K562 (cell line): ENCODE results near the gene MEF2B. TPM values are rescaled to one million over a fixed set of nuclear protein-coding genes. Genes with fewer than 3 reads are reported as not detected.

Source experiments
- ATAC-seq: fragments of 200-7000 bp; cut with Tn5 transposase; 3 replicates; pipeline ENCODE4 v1.9.1; 2020; ENCODE audit warnings: moderate library complexity
- BruUV-seq: library from RNA; stranded (reverse); fragments of 400-500 nt; replicated peaks from 2 replicates; lab custom pipeline; 2021; lab: Mats Ljungman, UMichigan
- CTCF ChIA-PET: fragments of 300-600 bp; formaldehyde crosslinking; extraction: SDS; loops from one replicate; lab custom pipeline; 2021; ENCODE audit warnings: low intra/inter-chr PET ratio; lab: Yijun Ruan, JAX
- POLR2A ChIA-PET: fragments of 300-600, 350-650 bp; sonication (Branson Sonifier 250); formaldehyde crosslinking; extraction: SDS; loops from one replicate; lab custom pipeline; 2021; ENCODE audit warnings: antibody characterized with exemption, inconsistent platforms; lab: Yijun Ruan, JAX
- DNase-seq, 4 experiments: peaks; one replicate each; pipeline versions ENCODE4 v3.0.0 to v3.0.0-alpha.2; 2011 to 2018; ENCODE audit warnings: low spot score in 3 of 4, mixed read lengths in 3 of 4; ENCODE audit errors: extremely low read depth in 1 of 4
- FAIRE-seq: peaks from 2 replicates; lab custom pipeline; 2011; peaks lifted over from hg19 to GRCh38; lab: Jason Lieb, UNC
- H2AFZ ChIP-seq: 2 replicates; pipeline ENCODE4 v1.6.0; 2011; ENCODE audit warnings: low read depth, low read length, control low read depth, inconsistent platforms
- H3K27ac ChIP-seq: fragments of 200-600 bp; 3 replicates; pipeline ENCODE4 v1.8.0; 2011; ENCODE audit warnings: low read depth, mild to moderate bottlenecking, control low read depth, inconsistent platforms, low read length, moderate library complexity, mixed read lengths; ENCODE audit errors: extremely low read depth
- H3K27me3 ChIP-seq, 2 experiments: fragments of 300-600 bp in 1 of 2; 2 replicates in 1 of 2; 3 replicates in 1 of 2; pipeline versions ENCODE4 v1.6.0 to v1.8.0; 2011; ENCODE audit warnings: inconsistent platforms in 2 of 2, low read length in 2 of 2, mild to moderate bottlenecking in 1 of 2, mixed read lengths in 1 of 2, moderate library complexity in 1 of 2; ENCODE audit not compliant: control insufficient read depth in 2 of 2, insufficient read depth in 2 of 2
- H3K36me3 ChIP-seq: fragments of 300-600 bp; 3 replicates; pipeline ENCODE4 v1.8.0; 2011; ENCODE audit warnings: mild to moderate bottlenecking, low read length, inconsistent platforms; ENCODE audit not compliant: control insufficient read depth, insufficient read depth
- H3K4me1 ChIP-seq, 2 experiments: fragments of 200-600 bp in 1 of 2; replicated peaks in 1 of 2; 2 replicates in 1 of 2; 3 replicates in 1 of 2; pipeline versions ENCODE4 v1.5.1 to v1.8.0; 2011; ENCODE audit warnings: inconsistent platforms in 2 of 2, low read length in 2 of 2, mild to moderate bottlenecking in 1 of 2, mixed read lengths in 1 of 2, moderate library complexity in 1 of 2; ENCODE audit not compliant: control insufficient read depth in 2 of 2, insufficient read depth in 2 of 2
- H3K4me2 ChIP-seq: 2 replicates; pipeline ENCODE4 v1.6.1; 2011; ENCODE audit warnings: low read length, control low read depth, inconsistent platforms, mixed read lengths; ENCODE audit not compliant: insufficient read depth
- H3K4me3 ChIP-seq: fragments of 200-600 bp; sonication (generic), shearing (Covaris generic); 2 replicates; pipeline ENCODE4 v1.5.1; 2016; ENCODE audit warnings: control low read depth, inconsistent platforms
- H3K79me2 ChIP-seq: fragments of 200-600 bp; 3 replicates; pipeline ENCODE4 v1.8.0; 2011; ENCODE audit warnings: low read length, inconsistent platforms; ENCODE audit not compliant: control insufficient read depth, insufficient read depth
- H3K9ac ChIP-seq, 2 experiments: 2 replicates each; pipeline versions ENCODE4 v1.6.0 to v1.6.1; 2011; ENCODE audit warnings: low read depth in 2 of 2, low read length in 2 of 2, control low read depth in 1 of 2, inconsistent platforms in 1 of 2, mild to moderate bottlenecking in 1 of 2, mixed read lengths in 1 of 2; ENCODE audit not compliant: insufficient read depth in 1 of 2
- H3K9me1 ChIP-seq: one replicate; pipeline ENCODE4 v1.6.0; 2011; ENCODE audit warnings: inconsistent platforms, mild to moderate bottlenecking, low read length, moderate library complexity; ENCODE audit not compliant: control insufficient read depth, insufficient read depth
- H3K9me3 ChIP-seq: replicated peaks from 2 replicates; pipeline ENCODE4 v1.5.1; 2011; ENCODE audit warnings: low read depth, low read length, inconsistent platforms; ENCODE audit not compliant: control insufficient read depth, insufficient read depth
- H4K20me1 ChIP-seq: replicated peaks from 2 replicates; pipeline ENCODE4 v1.6.1; 2011; ENCODE audit warnings: low read length, inconsistent platforms, mixed read lengths; ENCODE audit not compliant: control insufficient read depth, insufficient read depth
- JUN ChIP-seq, 2 experiments: sonication (generic) in 1 of 2; formaldehyde crosslinking in 1 of 2; IDR thresholded peaks; 2 replicates each; pipeline versions ENCODE4 v1.6.1 to v1.8.0; 2012 to 2022; ENCODE audit warnings: borderline replicate concordance in 2 of 2, mild to moderate bottlenecking in 2 of 2, improper control_type of control experiment in 1 of 2, low read depth in 1 of 2, low read length in 1 of 2, missing genetic modification reagents in 1 of 2
- PHF21A ChIP-seq: fragments of 450-650 bp; IDR thresholded peaks from 2 replicates; pipeline ENCODE4 v1.6.1; 2017; ENCODE audit warnings: low read depth, borderline replicate concordance
- RHOXF2B ChIP-seq: fragments of 250-450 bp; sonication (Bioruptor Pico); conservative IDR thresholded peaks from 2 replicates; pipeline ENCODE4 v1.5.1; 2021
- SAFB2 ChIP-seq: fragments of 200-400 bp; formaldehyde crosslinking; IDR thresholded peaks from 2 replicates; pipeline ENCODE4 v1.6.1; 2018; ENCODE audit warnings: borderline replicate concordance, low read length, low read depth, moderate library complexity; ENCODE audit not compliant: severe bottlenecking
- SMARCE1 ChIP-seq: fragments of 450-650 bp; IDR thresholded peaks from 2 replicates; pipeline ENCODE4 v1.7.1; 2016; ENCODE audit warnings: mild to moderate bottlenecking
- SPI1 ChIP-seq: IDR thresholded peaks from 2 replicates; pipeline ENCODE4 v1.6.1; 2011; ENCODE audit warnings: low read depth, low read length, control low read depth, borderline replicate concordance
- ZNF184 ChIP-seq: sonication (generic); formaldehyde crosslinking; IDR thresholded peaks from 2 replicates; pipeline ENCODE4 v1.5.0; 2020; ENCODE audit warnings: missing genetic modification reagents
- ZNF699 ChIP-seq: fragments of 250-450 bp; sonication (Bioruptor Pico); IDR thresholded peaks from 2 replicates; pipeline ENCODE4 v1.8.0; 2021; ENCODE audit warnings: mild to moderate bottlenecking, moderate library complexity; ENCODE audit not compliant: insufficient replicate concordance
- WGBS: fragments of 100-300 bp; shearing (Covaris generic); methylation state at CpG from one replicate; pipeline ENCODE4 v1.1.6; 2016; ENCODE audit warnings: low coverage, mixed read lengths; ENCODE audit not compliant: insufficient coverage; ENCODE audit errors: missing lambda C conversion rate; 5-methylcytosine and 5-hydroxymethylcytosine counted together
- in situ Hi-C: fragments of 300-500 bp; cut with MboI; formaldehyde crosslinking; loops from 4 replicates; pipeline ENCODE4 v1.15.0; 2018; ENCODE audit warnings: inconsistent platforms, mixed read lengths
- intact Hi-C: fragments of 100-400 bp; cut with micrococcal nuclease; formaldehyde crosslinking; loops from 2 replicates; pipeline ENCODE4 v1.14.2; 2022
- polyA plus RNA-seq, 8 experiments: library from polyadenylated mRNA; depleted of rRNA in 4 of 8; stranded (reverse) in 5 of 8; unstranded in 3 of 8; fragments of >200 nt; fragmentation: Nextera tagmentation in 2 of 8; fragmentation: Illumina TruSeq in 1 of 8; extraction: Ambion mirVana in 2 of 8; extraction: Trizol in 1 of 8; gene quantifications; 2 replicates each; pipeline versions ENCODE4 v1.2.1 to v1.2.3, GENCODE V29; 2011 to 2014; ENCODE audit warnings: inconsistent platforms in 1 of 8, missing spikeins in 1 of 8
- total RNA-seq, 7 experiments: library from RNA; depleted of rRNA in 6 of 7; stranded (reverse); fragments of >200 nt in 6 of 7; fragmentation: Illumina TruSeq in 2 of 7; extraction: Trizol in 2 of 7; gene quantifications; 2 replicates each; pipeline versions ENCODE4 v1.2.1 to v1.2.3, GENCODE V29; 2011 to 2021; ENCODE audit warnings: low replicate concordance in 1 of 7
- TF ChIP-seq, protein P1 (sequence below): fragments of 250-450 bp; sonication (Bioruptor Pico); IDR thresholded peaks from 2 replicates; pipeline ENCODE4 v1.8.0; 2022; ENCODE audit warnings: inconsistent platforms
- TF ChIP-seq, protein P2 (sequence below), 3 experiments: fragments of 200-800 bp in 1 of 3; fragments of 250-450 bp in 1 of 3; fragments of 450-650 bp in 1 of 3; sonication (Bioruptor Pico) in 1 of 3; sonication (Bioruptor generic) in 1 of 3; formaldehyde crosslinking in 1 of 3; IDR thresholded peaks; 2 replicates each; pipeline versions ENCODE4 v1.6.1 to v1.8.0; 2016 to 2022; ENCODE audit warnings: mild to moderate bottlenecking in 2 of 3, missing genetic modification characterization in 2 of 3, missing compliant biosample characterization in 1 of 3, moderate library complexity in 1 of 3
- TF ChIP-seq, protein P3 (sequence below): fragments of 450-650 bp; formaldehyde crosslinking; IDR thresholded peaks from 2 replicates; pipeline ENCODE4 v1.4.0; 2020; ENCODE audit warnings: mild to moderate bottlenecking, moderate library complexity

The MEF2B gene
- total and polyA plus RNA-seq, 9 of the 15 experiments (the other 6 are each of a cell fraction or from before 2014, with no cell fraction given): 0.14 to 1.9 (median 0.71) TPM; not detected in 3

GRCh38 chr19:19157808-19158207, 12.3 kb downstream of the MEF2B start:
- Histone ChIP-seq H3K9me1 (no peaks in the 10 kb centered on the region), H2AFZ (no peak overlapping the region), H3K79me2 (no peaks in the 10 kb centered on the region), H3K4me2 (no peak overlapping the region), H3K36me3 (no peaks in the 10 kb centered on the region), H3K27me3 (no peaks in the 10 kb centered on the region), H3K4me3 (no peak overlapping the region), H3K9me3 (no peaks in the 10 kb centered on the region), H4K20me1 (no peaks in the 10 kb centered on the region), H3K4me1 (peaks cover 0 to 5% of the 10 kb centered on the region in 2 experiments; a peak in 2 of 5 replicates), H3K9ac (no peak overlapping the region), H3K27ac (no peak overlapping the region)
- ChIA-PET POLR2A (interaction anchor here (0.6 to 1.2 kb wide), 4 partner anchors 10 to 166 kb away, joined by 3 to 7 read pairs (median 3); partner anchors contain the start of gene MEF2B), CTCF (no interaction called here)
- DNase-seq (no peak), ATAC-seq (no peak), FAIRE-seq (no peak)
- no TSS peak for BruUV-seq
- in situ Hi-C loops (no loop called here), intact Hi-C loops (no loop called here)
- WGBS: 29% methylated on average over 6 of the region's 6 CpGs
- TF ChIP-seq ZNF699 (CRISPR knock-in tag) (no peak), PHF21A (no peak), SMARCE1 (no peak), RHOXF2B (no peak), JUN (IDR thresholded peaks at IDR 0.05; ENCODE audit: borderline replicate concordance, low read depth, low read length) (no peak), JUN (CRISPR knock-in tag; IDR thresholded peaks at IDR 0.05; ENCODE audit: borderline replicate concordance) (no peak), SAFB2 (no peak), SPI1 (no peak), ZNF184 (CRISPR knock-in tag) (no peak)
- TF ChIP-seq, protein P1, sequence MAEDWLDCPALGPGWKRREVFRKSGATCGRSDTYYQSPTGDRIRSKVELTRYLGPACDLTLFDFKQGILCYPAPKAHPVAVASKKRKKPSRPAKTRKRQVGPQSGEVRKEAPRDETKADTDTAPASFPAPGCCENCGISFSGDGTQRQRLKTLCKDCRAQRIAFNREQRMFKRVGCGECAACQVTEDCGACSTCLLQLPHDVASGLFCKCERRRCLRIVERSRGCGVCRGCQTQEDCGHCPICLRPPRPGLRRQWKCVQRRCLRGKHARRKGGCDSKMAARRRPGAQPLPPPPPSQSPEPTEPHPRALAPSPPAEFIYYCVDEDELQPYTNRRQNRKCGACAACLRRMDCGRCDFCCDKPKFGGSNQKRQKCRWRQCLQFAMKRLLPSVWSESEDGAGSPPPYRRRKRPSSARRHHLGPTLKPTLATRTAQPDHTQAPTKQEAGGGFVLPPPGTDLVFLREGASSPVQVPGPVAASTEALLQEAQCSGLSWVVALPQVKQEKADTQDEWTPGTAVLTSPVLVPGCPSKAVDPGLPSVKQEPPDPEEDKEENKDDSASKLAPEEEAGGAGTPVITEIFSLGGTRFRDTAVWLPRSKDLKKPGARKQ (CRISPR knock-in tag): no peak
- TF ChIP-seq, protein P2, sequence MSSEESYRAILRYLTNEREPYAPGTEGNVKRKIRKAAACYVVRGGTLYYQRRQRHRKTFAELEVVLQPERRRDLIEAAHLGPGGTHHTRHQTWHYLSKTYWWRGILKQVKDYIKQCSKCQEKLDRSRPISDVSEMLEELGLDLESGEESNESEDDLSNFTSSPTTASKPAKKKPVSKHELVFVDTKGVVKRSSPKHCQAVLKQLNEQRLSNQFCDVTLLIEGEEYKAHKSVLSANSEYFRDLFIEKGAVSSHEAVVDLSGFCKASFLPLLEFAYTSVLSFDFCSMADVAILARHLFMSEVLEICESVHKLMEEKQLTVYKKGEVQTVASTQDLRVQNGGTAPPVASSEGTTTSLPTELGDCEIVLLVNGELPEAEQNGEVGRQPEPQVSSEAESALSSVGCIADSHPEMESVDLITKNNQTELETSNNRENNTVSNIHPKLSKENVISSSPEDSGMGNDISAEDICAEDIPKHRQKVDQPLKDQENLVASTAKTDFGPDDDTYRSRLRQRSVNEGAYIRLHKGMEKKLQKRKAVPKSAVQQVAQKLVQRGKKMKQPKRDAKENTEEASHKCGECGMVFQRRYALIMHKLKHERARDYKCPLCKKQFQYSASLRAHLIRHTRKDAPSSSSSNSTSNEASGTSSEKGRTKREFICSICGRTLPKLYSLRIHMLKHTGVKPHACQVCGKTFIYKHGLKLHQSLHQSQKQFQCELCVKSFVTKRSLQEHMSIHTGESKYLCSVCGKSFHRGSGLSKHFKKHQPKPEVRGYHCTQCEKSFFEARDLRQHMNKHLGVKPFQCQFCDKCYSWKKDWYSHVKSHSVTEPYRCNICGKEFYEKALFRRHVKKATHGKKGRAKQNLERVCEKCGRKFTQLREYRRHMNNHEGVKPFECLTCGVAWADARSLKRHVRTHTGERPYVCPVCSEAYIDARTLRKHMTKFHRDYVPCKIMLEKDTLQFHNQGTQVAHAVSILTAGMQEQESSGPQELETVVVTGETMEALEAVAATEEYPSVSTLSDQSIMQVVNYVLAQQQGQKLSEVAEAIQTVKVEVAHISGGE (CRISPR knock-in tag; IDR thresholded peaks at IDR 0.05): no peak
- TF ChIP-seq, protein P3, sequence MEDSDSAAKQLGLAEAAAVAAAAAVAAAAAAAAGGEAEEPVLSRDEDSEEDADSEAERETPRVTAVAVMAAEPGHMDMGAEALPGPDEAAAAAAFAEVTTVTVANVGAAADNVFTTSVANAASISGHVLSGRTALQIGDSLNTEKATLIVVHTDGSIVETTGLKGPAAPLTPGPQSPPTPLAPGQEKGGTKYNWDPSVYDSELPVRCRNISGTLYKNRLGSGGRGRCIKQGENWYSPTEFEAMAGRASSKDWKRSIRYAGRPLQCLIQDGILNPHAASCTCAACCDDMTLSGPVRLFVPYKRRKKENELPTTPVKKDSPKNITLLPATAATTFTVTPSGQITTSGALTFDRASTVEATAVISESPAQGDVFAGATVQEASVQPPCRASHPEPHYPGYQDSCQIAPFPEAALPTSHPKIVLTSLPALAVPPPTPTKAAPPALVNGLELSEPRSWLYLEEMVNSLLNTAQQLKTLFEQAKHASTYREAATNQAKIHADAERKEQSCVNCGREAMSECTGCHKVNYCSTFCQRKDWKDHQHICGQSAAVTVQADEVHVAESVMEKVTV (CRISPR knock-in tag): no peak
